Lower leg skin (tissue), 3 donors: ENCODE data around the gene LRRC32.

Experiments
- CTCF ChIP-seq, 3 donors: fragments of 450-650 bp; IDR thresholded peaks; one replicate each; pipeline ENCODE4 v1.5.1; 2016; ENCODE audit warnings: antibody characterized with exemption in 3 of 3, mild to moderate bottlenecking in 3 of 3, moderate library complexity in 2 of 3
- POLR2A ChIP-seq, 2 donors: fragments of 450-650 bp; IDR thresholded peaks; one replicate each; pipeline ENCODE4 v1.6.1; 2016 to 2017; ENCODE audit warnings: antibody characterized with exemption in 2 of 2, mild to moderate bottlenecking in 1 of 2, moderate library complexity in 1 of 2

GRCh38 chr11:76685831-76686230 is 15.3 kb upstream of the LRRC32 start:
- TF ChIP-seq CTCF (IDR thresholded peaks at IDR 0.05) (no peak), POLR2A (IDR thresholded peaks at IDR 0.05) (no peak)
